HG02763 (cell line): Measurements from ENCODE around the gene CDH13.

ENCODE experiments used
- ATAC-seq: cut with Tn5 transposase; IDR thresholded peaks from one replicate; pipeline ENCODE4 v1.9.1; 2021; ENCODE audit warnings: mild to moderate bottlenecking, moderate library complexity; ENCODE audit not compliant: unreplicated experiment

The CDH13 gene

DNA sequence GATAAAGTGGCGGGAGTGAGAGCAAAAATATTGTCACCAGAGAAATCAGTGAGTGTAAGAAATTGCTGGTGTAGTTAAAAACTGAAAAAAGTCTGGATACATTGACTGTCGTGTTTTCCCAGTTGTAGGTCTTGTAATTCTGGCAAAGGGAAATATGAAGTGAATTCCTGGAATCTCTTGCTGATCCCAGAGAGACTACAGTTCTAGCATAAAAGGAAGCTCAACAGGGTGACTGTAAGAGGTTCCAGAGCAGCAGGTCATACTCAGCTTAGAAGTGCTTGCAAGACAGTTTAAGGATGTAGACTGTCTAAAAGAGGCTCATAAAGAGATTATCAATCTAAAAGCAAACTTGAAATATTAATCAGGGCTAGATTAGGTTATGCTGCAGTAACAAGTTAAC is 890.2 kb downstream of the CDH13 start:
- no peak for ATAC-seq

DNA sequence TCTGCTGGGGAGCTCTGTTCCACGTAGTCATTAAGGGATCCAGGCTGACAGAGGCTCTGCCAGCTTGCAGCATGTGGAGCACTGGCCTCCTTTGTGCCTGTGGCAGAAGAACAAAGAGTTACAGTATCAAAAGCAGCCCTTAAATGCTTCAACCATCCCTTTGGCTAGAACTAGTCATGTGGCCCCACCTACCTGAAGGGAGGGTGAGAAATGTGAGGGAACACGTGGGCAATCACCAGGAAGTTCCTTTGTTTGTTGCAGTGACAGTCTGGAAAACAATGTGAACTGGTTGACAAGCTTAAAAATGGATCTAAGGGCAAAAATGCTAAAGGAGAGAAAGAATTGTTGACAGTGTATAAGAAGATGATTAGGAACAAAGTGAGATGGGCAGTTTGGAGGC is 890.6 kb downstream of the CDH13 start:
- no peak for ATAC-seq

DNA sequence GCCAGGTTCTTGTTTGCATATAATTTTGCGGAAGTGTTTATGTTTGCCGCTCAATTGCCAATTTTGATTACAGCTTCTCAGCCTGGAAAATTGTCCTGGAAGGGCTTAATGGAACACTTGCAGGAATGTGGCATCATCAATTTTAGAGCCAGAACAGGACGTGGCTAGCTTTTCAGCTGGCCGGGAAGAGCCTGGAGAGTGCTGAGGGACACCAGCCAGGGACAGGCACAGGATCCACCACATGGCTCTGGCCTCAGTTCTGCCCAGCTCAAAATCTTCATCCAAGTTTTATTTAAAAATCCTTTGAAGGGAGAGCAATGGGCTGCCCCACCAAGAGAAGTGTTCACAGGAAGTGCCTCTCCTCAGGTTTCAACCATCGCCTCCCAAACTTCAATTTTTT is 893.8 kb downstream of the CDH13 start:
- ATAC-seq = no peak

DNA sequence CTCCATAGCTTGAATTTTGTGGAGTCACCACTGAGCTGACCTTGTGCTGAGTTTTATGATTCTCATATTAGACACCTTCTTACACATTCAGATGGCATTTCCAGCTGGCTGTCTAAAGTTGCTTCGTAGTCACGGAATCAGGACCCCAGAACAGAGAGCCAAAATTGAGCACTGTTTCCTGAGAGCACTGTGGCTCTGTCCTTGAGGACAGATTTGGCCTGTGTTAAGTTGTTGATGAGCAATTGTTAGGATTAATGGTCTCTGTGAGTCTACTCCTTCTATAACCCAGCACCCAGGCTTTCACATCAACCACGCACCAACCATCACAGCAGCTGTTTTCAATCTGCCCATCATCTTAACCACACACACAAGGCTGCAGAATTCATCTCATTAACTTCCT is 903.5 kb downstream of the CDH13 start:
- ATAC-seq = no peak

DNA sequence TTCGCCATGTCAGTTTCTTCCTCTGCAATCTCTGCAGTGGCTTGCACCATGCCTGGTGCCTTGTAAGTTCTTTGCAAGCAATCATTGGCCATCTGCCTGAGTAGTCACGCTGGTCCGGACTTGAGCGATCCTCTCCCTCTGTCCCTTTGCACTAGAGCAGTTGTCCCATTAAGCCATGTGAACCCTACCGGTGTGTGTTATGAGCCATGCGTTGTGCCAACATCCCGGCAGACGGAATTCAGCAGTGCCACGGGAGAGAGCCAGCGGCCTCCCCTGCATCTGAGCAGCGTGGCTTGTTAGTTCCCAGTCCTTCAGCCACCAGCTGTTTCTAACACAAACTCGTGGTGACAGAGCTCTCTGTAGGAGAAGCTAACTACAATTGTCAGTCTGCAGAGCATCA is 905.9 kb downstream of the CDH13 start:
- ATAC-seq = no peak

DNA sequence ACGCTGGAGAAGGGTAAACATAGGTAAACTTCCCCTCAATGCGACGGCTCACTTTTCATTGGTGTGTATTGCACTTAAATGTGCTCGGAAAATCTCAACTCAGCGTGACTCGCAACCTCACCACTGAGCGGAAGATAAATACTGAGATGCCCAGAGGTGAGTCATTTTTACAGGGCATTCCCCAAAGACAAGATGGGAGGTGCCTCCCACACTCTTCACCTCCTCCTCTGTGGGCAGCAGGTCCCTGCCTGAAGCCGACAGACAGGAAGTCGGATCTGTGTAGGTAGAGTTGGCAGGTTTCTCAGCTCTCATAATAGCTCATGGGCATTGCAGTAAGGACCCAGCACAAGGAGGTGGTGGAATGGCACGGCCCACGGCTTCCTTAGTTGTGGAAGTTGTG is 906.4 kb downstream of the CDH13 start:
- ATAC-seq = no peak

DNA sequence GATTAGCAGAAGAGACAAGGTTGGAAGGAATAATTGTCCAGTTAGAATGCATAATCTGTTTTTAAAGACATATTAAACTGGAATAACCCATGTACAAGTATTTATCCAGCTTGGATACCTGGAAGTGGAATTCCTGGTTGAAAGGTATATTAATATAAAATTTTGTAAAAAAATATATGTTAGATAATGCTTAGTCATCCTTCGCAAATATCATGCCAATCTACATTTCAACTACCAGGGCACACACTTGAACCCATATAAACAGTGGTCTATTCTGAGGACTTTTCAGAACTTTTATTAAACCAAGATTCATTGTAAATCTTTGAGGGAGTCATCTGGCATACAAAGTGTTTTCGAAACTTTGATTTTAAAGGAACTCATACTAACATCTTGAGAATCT is 911.9 kb downstream of the CDH13 start:
- ATAC-seq = no peak

DNA sequence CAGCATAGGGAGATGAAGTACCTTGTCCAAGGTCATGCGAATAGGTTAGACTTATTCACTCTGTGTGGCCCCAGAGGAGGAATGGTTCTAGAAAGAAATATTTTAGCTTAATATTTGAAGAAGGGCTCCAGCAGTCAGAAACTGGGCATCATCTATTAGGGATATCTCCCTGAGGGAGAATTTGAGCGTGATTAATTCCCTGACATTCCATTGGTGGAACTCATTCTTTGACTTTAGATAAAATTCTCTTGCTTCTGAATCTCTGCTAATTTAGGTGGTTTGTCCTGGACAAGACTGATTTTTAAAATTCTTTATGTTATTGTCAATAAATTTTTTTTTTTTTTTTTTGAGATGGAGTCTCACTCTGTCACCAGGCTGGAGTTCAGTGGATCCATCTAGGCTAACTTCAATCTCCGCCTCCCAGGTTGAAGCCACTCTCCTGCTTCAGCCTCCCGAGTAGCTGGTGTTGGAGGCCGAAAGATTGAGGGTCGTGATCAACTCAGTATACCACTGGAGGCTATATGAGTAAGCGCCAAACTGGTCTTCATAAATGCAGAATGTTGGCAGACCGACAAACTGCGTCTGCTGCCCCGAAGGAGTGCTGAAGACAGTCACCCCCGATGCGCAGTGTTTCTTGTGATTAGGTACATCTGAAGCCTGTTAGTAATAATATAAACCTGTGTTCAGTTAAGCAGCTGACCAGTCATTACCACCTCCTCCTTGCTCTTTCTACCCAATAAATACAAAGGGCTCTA is 913.1 kb downstream of the CDH13 start:
- ATAC-seq = no peak

DNA sequence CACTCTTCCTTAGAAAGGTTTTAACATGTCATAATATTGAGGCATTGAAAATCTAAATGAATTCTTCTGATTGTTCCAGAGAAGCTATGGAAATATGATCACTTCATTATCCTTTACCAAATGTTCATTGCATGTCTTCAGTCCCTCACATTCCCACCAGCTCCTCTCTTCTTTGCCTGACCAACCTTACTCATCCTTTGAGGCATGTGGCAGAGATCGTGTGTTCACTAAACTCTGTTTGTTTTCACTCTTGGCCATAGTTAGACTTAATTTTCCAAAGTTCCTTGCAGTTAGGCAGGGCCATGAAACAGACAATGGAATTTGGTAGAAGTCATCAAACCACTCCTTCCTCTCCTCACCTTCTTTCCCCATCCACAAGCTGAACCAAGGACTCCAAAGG is 914.5 kb downstream of the CDH13 start:
- ATAC-seq = no peak

DNA sequence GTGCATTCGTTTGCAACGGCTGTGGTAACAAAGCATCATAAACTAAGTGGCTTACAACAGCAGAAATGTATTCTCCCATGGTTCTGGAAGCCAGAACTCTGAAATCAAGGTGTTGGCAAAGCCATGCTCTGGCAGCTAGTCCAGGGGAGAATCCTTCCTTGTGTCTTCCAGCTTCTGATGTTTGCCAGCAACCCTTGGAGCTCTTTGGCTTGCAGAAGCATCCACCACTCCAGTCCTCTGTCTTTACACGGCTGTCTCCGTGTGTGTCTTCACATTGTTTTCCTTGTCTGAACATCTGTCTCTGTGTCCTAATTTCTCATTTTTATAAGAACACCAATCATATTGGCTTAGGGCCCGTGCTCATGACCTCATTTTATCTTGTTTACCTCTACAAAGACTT is 915.7 kb downstream of the CDH13 start:
- ATAC-seq = no peak

DNA sequence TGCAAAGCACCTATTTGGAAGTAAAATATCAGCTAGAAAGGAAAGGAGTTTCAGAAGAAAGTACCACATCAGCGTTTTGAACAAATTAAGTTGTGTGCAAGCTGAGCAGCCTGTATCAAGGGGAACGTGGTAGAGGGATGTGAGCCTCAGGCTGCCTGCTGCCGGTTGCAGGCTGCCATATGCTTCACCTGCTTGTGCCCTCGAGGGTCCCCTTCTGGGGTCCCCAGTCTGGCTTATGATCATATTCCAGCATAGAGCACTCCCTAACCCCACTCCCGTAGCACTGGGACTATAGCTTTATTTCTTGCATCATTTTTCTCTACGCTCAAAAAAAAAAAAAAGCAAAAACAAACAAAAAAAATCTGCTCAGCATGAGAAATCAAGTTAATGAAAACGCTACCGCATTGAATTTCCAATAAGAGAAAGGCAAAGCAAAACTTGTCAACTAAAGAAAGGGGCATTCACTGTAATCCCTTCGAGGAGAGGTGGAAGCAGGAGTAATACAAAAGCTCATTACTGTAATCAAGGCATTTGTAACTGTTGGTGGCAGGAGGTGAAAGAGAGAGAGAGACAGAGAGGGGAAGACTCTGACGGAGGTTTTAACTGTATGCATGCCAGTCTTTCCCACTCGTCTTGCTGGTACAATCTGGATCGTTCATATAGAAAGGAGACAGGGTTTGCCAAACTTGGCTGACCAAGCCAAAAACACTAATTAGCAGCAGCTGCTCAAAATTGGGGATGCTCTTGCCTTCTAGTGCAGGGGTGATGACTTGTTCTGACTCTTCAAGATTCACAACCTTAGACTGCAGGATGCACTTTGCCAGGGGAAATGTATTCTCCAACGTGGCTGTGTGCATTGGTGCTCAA is 922.8 kb downstream of the CDH13 start:
- ATAC-seq = no peak

DNA sequence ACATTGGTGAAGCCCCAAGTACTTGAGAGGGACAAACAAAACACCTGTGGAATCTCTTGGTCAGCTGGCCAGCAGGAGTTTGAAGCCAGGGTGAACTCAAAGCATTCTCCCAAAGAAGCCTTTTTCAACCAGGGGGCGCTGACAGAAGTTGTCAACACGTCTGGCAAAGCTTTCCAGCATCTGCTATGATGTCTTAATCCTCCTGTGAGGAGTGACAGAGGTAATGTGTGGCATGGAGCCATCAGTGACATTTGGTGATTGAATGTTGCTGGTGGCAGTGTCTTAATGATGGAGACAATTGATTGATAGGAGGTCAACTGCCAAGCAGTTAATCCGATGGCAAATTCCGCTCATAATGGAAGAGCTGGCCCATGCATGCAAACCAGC is 923.4 kb downstream of the CDH13 start:
- ATAC-seq = no peak

DNA sequence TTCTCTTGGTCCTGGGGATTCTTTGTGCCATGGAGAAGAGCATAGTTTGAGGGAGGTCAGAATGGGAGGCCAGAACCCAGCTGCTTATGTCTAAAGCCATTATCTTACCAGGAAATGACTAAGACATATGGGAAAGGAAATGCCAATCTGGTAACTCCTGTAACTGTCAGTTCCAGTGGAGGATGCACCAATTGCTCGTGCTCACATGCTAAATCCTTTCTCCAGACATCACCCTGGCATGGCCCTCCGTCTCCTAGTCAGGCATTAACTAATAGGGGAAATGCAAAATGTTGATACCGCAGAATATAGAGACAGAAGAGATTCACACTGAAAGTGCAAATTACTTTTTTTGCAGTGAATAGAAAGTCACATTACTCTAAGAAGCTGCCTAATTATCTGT is 925.5 kb downstream of the CDH13 start:
- ATAC-seq = no peak

DNA sequence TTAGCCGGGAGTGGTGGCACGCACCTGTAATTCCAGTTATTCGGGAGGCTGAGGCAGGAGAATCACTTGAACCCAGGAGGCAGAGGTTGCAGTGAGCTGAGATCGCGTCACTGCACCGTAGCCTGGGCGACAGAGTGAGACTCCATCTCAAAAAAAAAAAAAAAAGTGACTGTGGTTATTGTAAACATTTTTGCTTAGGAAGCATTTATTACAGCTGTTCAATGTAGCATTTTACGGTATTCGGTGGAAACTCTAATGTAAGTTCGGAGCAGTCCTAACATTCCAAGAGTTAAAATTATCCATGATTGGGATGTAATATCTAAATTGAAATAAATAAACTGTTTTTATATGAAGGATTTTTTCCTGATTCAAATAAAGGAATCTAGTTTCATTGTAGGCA is 926.2 kb downstream of the CDH13 start:
- ATAC-seq = no peak

DNA sequence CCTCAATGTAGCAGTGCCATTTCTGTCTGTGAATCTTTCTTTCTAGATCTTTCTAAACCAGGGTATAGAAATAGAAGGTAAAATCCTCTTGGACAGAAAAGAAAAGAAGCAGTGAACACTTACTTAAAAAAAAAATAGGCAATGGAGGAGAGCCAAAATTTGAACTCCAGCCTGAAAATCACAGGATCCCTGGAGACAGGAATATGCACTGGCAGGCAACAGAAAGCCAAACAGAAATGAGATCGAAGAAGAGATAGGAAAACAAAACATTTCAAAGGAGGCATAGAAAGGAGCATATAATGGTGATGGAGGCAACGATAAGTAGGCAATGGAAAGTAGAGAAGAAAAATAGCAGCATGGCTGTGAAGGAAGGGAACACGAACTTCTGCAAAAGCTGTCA is 927.3 kb downstream of the CDH13 start:
- no peak for ATAC-seq

DNA sequence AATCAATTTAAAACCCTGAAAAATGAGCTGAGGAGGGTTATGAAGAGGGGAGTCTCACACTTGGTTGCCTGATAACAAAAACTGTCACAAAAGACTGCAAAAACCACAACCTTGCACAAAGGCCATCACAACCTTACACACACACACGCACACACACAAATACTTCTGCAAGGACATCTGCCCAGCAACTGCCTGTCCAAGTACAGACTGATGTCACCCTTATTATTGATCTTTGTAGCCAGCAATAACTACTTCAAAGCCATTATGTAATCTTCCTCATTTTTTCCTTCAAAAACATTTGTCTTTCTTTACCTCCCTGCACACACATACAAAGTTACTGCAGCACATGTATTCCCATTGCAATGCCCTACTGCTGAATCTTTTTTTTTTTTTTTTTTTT is 927.8 kb downstream of the CDH13 start:
- ATAC-seq = no peak

DNA sequence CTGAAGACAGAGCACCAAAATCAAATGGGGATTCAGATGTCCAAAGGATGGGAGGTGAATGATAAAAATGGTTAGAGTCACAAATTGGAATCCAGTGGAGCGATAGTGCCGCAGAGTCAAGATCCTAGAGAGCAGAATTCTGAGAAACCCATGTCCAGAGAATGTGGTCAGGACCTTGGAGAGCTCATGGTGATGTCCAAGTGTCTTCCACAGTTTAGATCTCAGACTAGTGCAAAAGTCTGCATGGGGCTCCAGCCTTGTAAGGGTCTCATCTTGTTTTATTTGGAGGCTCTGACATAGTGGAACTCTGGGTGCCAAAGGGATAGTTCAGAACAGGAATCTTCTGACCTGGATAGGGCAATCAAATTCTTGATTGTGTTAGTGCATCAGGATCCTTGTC is 935.1 kb downstream of the CDH13 start:
- no peak for ATAC-seq

DNA sequence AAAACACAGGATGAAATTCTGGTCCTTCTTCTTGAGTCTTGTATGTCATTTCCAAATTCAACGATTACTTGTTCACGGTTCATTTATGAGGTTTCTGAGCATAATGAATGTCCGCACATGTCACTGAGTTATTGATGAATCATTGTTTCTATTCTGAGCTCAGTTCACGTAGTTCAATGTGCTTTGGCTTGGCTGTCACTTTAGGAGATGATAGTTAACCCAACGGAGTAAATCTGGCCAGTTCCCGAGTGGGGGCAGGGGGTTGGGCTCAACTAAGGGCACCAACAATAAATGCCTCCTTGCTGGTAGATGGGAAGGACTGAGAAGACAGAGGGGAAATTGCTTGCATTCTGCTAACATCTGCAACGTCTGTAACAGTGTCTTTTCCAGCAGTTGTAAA is 941.6 kb downstream of the CDH13 start:
- no peak for ATAC-seq

DNA sequence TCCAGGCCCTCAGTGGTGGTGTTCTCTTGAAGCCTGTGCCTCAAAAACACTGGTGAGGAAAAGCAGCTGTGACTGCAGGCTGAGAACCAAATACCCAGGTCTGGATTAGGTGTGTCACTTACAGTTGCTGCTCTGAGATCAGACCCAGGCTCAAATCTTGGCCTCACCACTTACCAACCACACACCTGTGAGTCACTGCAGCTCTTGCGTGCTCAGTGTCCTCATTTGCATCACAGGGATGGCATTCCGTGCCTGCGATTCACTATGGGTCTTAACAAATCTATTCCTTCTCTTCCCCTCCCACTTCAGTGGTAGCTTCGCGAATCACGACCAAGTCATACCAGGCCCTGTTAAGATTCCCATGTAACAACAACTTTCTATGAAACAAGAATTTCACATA is 947.6 kb downstream of the CDH13 start:
- ATAC-seq = no peak

DNA sequence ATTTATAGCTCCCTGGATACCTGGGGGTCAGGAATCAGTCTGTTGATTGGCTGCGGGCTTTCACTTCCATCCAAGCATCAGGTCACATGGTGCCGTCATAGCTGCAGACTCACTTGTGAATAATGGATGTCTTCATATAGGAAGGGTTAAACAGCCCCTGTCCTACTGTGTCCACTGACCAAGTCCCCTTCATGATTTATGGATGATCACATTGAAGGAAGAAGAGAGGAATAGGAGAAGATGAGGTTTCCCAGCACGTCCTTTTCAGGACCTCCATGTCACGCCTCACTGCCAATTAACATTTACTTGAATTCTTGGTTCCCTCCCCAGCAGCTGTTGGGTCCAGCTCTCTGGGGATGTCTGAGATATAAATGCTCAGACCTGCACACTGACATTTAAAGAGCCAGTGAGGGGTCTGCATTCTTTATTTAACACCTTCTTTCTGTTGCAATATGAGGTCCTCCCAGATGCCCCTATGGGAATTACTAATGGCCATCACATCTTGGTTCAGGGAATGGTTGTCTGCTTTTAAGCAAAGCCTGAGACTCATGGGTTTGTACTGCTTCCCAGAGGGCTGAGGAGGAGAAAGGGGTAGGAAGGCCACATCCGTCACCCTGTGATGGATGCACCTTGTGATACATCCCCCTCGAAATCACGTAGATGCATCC is 950.4 kb downstream of the CDH13 start:
- ATAC-seq = no peak

DNA sequence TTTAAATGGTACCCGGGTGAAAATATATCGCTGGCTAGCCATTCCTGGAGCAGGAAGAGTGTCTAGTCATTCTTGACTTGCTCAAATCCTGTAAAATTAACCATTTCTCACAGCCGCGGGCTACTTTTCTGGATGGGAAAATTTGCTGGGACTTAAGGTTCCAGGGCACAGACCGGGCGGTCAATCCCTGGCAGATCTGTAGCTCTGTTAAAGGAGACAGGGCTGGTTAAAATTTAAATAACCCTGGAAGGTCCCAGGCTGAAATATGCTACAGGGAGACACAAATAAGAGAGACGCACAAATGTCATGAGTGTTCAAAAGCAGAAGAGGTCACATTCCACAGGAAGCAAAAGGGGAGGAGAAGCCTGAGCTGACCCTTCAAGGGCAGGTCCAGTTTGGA is 951.4 kb downstream of the CDH13 start:
- no peak for ATAC-seq

DNA sequence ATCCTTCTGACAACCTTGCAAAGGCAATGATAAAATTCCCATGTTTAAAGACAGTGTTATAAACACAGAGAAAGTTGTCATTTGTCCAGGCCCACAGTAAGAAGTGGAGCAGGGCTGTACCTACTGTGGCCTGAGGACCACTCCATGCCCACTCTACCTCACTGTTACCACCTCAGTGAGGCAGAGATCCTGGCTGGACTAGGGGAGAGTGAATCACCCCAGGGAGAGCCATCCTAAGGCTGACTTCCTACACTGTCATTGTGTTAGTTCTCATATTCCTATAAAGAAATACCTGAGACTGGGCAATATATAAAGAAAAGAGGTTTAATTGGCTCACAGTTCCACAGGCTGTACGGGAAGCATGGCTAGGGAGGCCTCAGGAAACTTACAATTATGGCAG is 952.3 kb downstream of the CDH13 start:
- ATAC-seq = no peak
